ENCODE results near the gene PXDN.
"Not testable (repeated sequence)": the region's sequence is repeated elsewhere in the genome, so short reads cannot be mapped to it uniquely, and the experiment has no call there.

The PXDN gene

DNA sequence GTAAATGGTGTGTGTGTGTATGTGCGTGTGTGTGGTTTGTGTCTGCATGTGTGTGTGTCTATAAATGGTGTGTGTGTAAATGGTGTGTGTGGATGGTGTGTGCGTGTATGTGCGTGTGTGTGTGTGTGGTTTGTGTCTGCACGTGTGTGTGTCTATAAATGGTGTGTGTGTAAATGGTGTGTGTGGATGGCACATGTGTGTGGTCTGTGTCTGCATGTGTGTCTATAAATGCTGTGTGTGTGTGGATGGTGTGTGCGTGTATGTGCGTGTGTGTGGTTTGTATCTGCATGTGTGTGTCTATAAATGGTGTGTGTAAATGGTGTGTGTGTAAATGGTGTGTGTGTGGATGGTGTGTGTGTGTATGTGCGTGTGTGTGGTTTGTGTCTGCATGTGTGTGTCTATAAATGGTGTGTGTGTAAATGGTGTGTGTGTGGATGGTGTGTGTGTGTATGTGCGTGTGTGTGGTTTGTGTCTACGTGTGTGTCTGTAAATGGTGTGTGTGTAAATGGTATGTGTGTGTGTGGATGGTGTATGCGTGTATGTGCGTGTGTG is 64.8 kb downstream of the PXDN start:
- not testable (repeated sequence) for DNase-seq

DNA sequence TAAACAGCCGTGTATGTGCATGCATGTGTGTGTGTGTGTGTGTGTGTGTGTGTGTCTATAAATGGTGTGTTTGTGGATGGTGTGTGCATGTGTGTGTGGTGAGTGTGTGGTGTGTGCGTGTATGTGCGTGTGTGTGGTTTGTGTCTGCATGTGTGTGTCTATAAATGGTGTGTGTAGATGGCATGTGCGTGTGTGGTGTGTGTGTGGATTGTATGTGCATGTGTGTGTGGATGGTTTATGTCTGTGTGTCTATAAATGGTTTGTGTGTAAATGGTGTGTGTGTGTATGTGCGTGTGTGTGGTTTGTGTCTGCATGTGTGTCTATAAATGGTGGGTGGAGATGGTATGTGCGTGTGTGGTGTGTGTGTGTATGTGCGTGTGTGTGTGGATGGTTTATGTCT is 65.2 kb downstream of the PXDN start:
- not testable (repeated sequence) for DNase-seq

DNA sequence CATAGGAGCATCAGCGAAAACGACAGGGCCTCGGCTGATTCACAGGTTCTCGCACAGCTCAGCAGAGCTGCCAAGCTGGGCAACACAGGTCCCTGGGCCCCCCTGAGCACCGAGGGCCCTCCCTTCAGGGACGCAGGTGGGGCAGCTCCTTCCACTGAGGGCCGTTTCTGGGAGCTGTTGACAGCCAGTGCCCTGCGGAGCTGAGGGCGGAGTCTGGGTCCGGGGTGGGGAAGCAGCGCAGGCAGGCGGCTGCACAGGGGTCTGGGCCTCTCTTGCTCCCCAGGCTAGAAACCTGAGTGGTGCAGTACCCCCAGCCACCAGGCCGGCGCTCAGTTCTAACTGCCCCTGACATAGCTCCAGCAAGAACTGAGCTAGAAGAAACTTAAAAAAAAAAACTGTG is 65.7 kb downstream of the PXDN start:
- DNase-seq: no peak

DNA sequence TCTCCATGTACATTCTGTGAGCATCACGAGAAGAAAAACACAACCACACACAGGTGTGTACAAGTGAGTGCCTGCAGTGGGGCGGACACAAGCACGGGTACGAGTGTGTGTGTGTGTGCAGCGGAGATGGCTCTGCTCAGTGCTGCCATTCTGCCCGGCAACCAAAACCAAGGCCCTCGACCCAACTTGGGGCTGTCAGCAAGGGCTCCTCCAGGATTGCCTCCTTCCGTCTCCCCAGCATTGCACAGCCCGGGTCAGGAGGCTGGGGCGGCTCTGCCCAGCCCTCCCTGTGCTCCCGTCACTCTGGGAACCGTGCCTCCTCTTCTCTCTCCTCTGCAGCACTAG is 66.5 kb downstream of the PXDN start:
- no peak for DNase-seq

DNA sequence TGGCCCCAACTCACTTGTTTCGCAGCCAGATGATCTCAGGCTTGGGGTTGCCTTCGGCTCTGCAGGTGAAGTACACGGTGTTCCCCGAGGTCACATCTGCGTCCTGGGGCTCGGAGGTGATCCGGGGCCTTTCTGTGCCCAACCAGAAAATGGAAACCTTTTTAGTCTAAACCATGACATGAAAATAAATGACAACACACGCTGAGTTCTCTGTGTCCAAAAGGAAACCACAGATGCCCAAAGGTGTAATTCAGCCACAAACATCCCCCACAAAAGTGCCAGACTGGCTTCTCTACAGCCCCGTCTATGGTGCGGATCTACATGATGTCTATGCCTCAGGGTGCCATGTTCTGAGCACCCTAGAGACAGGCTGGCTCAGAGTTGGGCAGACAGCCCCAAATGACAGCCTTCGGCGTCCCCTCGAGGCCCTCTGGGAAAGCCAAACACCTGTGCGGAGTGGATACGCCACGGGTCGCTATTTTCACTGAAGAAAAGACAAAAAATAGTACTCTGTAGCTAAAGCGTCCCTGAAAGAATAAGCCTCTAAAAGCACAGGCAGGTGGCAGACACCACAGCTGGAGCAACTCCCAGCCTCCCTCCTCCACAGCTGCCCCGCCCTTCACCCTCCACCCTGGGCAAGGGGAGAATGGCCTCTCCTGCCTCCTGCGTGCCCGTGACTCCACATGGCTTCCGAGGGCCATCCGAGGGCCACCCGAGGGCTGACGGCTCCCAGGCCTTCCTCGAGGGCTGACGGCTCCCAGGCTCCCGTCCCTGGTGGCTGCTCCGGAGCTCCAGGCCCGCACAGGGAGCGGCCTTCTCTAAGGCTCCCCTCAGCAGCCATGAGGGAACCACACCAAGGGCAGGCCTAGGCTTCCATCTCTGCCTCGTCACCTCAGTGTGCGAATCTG is 67.1 kb downstream of the PXDN start:
- DNase-seq: no peak

DNA sequence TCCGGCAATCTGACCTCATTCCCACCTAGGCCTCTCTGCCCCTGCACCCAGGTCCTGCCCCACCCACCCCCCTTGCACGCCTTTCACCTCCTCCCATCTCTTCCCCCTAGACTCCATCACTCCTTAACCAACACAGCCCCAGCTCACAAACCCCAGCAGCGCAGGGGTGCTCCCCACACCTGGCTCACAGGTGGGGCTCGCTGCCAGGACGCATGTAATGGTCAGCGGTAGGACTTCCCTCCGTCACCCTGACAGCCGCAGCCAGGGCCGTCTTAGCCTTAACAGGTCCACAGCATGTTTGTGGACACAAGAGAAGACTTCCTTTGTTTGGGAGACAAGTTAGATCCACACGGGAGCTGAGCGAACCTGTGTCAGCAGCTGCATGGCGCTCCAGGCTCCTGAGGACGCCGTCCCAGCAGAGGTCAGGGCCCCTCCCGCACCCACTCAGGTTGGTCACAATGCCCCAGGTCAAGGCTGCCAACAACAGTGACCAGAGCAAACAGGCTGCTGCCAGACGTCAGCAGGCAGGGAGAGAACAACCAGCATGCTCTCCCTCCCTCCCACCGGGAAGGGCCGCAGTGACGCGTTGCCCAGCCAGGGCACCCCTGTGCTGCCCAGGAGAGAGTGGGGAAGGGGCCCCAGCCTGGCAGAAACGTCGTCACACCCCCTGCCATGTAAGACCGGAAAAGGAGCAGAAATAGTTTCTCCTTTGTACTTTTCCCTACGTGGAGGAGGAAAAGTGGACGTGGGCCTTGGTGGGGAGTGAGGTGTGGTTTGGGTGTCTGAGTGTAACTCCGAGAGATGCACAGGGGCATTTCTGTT is 68.0 kb downstream of the PXDN start:
- no peak for DNase-seq

DNA sequence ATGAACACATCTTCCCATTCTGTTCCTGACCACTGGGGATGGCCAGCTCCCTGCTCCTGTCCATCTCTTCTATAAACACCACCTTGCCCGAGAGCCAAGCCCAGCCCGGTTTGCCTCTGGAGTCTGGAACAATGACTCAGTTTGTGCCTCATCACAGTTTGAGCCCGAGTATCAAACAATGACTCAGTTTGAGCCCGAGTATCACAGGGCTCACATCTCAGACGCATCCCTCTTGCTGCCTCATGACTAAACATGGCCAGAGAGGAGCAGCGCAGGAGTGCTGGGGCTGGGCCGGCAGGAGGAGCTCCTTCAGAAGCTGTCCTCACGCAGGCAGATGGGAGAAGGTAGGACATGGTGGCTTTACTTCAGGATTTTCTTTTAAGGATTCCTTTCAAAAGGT is 68.7 kb downstream of the PXDN start:
- DNase-seq: no peak

DNA sequence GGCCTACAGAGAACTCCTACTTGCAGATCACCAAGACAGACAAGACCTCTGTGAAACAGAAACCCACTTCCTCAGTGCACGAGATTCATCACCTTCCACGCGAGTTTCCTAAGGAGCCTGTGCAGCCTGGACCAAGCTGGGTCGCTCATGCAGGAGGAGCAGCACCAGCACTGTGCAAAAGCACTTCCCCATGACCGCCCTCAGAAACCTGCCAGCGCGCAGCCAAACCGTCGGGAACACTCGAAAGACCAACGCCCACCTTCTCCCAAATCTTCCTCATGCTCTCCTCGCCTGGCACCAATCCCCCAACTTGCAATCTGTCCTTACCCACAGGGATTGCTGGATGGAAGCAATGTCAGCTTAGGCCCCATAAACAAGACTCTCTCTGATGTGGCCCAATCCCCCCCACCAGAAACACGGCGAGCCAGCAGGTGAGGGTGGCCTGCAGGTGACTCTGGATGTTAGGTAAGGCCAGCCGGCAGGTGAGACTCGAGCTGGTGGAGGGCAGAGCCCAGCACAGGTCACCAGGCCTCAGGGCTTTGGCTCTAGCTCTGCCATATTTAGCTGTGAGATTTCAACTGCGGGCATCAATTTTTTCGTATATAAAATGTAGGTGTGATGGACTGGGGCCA is 69.4 kb downstream of the PXDN start:
- DNase-seq: no peak

DNA sequence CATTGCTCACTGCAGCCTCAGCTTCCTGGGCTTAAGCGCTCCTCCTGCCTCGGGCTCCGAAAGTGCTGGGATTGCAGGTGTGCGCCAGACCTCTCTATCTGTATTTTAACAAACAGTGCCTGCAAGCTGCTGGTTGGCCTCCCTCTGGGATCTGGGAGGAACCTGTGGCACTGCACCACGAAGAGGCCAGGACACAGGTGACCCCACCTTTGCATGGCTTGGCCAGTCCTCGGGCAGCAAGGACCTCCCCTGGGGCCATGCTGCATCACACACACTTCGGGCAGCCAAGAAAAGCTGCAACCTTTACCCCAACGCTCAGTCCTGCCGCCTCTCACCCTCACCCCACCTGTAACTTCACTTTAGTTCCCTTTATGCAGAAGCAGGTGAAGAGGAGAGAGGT is 70.0 kb downstream of the PXDN start:
- no peak for DNase-seq

DNA sequence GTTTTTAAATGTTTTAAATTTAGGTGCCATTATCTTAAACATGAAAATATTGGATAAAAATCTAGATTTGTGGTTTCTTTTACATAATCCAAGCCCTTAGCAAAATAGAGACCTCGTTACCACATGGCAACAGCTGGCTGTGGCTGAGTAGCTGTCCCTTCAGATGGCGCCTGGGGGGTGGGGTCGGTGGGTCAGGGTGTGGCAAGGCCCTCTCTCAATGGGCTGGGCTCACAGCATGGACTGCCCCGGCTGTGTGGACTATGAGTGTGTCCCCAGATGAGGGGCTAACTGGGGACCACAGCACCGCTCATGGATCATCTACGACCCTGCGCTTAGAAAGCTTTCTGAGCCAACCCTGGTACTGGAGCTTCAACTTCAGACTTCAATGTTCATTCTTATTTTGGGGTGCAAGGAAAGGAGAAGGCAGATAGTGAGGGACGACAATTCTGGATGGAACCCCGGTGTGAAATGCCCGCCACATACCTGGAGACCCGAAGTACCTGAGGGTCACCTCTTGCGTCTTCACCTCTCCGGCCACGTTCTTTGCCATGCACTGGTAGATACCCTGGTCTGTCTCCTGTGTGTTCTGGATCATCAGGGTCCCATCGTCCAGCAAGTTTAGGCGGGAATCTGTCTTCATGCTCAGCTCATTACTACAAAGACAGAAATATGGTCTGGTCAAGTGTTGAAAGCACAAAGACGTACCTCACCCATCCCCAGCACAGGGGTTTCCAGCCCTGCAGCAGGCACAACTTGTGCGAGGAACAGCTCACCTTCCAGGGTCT is 71.0 kb downstream of the PXDN start:
- no peak for DNase-seq

DNA sequence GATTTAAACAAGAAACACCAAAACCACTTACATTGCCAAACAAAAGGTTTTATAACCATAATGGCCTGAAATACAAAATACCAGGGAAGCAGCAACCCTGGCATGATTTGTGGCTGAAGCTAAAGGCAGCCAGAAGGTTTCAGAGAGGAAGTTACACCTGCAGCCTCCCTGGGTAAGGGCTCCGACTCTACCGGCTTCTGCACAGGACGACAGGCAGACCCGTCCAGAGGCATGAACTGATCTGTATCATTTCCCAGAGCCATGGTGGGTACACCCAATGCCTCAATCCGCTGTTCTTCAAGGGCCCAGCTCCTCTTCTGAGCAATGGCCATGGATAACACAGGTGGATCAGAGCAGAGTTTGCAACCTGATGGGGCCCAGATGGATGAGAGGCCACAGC is 71.6 kb downstream of the PXDN start:
- no peak for DNase-seq

DNA sequence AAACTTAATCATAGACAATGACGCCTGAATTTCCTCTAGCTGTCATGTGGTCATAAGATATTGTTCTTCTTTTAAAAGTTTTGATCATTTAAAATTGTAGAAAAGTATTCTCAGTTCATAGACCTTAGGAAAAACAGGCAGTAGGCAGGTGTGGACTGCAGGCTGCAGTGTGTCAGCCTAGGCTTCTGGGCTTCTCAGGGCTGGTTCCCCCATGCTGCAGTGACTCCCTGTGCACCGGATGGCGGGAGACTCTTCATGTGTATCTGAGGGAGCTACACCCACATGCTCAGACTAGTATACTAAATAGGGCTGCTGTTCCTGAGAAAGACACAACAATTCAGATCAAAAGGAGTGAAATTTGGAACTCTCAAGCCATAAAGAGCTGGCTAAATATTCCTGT is 72.4 kb downstream of the PXDN start:
- no peak for DNase-seq

DNA sequence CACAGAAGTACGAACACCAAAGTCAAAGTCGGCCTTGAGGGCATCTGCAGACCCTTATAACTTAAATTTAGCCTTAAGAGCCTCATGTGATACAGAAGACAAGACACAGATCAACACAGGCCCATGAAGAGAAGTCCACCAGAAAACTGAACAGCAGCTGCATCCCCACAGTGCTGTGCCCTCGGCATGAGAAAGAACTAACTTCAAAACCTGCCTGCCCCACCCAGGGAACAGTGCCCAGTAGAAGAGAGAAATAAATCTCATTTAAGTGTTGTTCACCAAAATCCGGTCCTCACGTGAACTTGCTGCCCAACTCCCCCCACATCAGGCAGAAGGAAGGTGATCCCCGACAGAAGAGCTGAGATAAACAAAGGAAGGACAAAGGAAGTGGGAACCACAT is 73.7 kb downstream of the PXDN start:
- DNase-seq: no peak

DNA sequence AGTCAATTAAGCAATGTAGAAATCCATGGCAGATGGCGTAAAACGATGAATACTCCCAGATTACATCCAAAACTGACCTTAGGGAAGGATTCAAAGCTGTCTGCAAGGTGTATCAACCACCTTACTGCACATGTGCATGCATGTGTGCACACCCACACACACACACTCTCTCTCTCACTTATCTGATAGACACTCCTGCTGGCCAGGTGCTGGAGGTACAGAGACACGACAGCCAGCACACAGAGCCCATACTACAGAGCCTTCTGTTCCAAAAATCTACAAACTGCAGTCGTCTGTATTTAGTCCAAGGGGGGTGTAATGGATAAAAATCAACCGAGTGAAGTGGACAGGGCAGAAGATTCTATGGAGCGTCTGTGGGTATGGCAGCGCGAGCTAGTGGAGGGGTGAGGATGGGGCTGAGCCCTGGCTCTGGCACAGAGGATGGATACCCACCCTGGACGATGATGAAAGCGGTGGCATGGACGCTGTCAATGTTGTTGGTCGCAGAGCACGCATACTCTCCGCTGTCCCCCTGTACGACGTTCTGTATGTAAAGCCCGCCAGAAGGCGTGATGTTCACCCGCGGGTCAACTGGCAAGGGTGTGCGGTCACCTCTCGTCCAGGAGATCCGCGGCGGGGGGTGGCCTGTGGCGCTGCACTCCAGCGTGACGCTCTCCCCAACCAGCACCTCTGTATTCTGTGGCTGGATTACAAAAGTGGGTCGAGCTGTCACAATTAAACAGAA is 78.4 kb downstream of the PXDN start:
- no peak for DNase-seq

DNA sequence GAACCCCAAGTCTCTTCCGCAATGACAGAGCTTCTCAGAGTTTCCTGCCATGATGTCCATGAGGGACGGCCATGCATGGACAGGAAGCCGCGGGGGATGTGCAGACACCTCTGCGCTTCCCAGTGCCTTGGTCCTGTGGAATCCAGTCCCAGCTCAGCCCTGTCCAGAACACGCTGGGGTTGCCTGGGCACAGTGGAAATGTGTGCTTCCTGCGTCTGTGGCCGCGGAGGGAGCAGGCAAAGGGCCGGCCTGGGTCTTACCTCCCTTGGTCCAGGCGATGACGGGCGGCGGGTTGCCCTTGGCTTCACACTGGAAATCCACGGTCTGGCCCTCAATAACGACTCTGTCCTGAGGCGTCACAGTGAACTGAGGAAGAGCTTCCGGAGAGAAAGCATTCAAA is 79.6 kb downstream of the PXDN start:
- no peak for DNase-seq

DNA sequence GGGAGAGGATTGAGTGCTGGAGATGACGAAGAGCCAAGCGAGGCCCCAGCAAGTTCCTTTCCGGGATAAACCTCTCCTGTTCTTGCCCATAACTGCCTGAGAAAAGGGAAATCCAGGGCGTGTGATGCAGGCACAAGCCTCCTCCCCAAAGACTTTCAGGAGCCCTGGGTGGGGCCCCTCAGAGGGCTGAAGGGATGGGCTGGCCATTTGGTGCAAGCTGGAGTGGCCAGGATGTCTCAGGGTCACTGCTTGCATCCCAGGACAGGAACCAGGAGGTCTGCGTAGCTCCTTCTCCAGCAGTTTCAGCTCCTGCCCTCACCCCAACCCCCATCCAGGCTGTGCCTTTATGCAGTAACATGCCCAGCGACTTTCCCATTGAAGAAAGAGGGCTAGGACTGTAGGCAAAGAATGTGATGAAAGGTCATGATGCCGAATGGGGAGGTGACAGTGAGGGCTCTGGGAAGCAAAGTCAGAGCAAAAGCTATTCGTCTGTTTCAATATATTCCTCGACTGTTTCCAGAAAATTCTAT is 80.2 kb downstream of the PXDN start:
- no peak for DNase-seq

DNA sequence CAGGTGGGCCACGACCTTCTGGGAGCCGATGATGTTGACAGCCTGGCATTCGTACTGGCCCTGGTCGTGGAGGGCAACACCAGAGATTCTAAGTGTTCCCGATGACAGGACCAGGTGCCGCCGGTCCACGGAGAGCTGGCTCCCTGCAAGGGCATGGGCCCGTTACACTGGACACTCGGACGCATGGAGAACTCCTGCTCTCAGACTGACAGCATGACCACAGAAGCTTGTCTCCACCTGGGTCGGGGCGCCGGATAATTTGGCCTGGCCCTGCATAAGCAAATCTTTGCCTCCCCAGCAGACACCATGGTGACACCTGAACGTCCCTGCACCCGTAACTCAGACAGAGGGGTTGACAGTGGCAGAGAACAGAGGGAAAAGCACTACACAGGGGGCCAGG is 80.7 kb downstream of the PXDN start:
- DNase-seq: no peak

DNA sequence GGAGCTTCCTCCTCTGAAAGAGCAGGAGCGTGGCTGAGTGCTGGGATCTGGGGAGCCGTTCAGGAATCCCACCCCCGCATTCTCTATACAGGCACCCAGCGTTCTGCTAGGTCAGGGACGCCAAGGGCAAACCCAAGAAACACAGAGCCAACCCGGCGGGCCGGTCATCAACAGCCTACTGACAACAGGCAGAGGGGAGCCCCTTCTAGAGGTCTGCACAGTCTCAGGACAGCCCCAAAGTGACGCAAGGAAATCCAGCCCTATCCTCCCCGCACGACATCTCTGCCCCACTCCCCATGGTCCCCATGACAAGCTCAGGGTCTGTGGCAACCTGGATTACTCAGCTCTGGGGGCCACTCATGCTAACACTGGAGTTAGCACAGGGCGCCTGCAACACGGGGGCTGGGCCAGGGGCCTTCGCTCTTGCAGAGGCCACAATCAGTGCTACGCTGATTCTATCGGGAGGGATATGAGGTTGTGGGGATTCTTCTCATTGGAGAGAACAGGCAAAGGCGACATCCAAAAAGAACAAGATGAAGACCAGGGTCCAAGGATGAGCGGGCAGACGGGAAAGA is 81.6 kb downstream of the PXDN start:
- DNase-seq: no peak

DNA sequence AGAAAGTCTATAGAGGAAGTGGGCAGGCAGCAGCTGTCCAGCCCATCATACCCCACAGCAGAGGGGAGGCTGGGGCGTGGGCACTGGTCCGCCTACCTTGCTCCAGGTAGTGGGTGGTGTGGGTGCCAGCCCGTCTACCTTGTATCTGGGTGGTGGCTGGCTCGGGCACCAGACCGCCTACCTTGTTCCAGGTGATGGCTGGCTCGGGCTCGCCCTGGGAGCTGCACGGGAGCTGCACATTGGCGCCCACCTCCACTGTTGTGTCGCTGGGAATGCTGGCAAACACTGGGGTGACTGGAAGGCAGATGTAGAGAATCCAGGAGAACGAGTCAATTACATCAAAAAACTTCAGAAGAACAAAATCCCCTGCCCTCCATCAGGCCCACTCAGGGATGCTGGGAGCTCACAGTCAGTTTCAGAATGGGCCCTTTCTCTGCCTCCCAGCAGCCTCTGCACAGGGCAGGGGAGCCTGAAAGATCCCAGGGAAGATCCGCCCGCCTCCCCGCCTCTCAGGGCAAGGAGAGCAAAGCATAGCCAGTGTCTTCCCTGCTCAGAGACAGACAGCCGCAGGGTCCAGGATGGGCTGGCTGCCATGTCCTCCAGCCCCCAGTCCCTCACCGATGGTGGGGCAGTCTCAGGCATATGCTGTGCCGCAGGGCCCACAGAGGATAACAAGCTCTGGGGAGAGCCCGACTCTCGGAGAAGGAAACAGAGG is 82.3 kb downstream of the PXDN start:
- DNase-seq: no peak
